Subcutaneous adipose tissue (tissue), 4 donors: Measurements from ENCODE around the gene ADAMTS3. TPM values are rescaled to one million over a fixed set of nuclear protein-coding genes. Genes with fewer than 3 reads are reported as not detected.

ENCODE experiments used
- total RNA-seq, 4 donors: library from RNA; depleted of rRNA; stranded (reverse); fragments of >200 nt; gene quantifications; one replicate each; pipeline ENCODE4 v1.1.0, GENCODE V29; 2016
- TF ChIP-seq, protein P1 (sequence below): fragments of 450-650 bp; IDR thresholded peaks from one replicate; pipeline ENCODE4 v1.5.1; 2016; ENCODE audit warnings: low read depth, mild to moderate bottlenecking, control low read depth, antibody characterized with exemption, moderate library complexity

Gene ADAMTS3
- total RNA-seq, 4 donors from 2014 or later = 1.3 to 4.4 (median 1.8) TPM

DNA sequence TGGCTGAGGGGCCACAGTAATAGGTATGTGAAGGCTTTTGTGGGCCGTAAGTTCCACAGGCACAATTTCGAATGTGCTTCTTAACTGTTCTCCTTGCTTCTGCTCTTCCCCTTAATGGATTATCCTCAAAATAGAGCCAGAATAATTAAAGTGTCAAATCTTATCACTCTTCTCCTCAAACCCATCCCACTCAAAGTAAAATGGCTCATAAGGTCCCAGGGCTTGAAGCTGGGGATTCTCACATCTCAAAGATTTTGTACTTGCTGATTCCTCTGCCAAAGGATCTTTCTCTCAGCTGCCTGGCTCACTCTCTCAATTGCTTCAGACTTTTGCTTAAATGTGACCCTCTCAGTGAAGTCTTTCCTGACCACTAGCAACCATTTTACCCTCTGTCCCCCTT lies 16.6 kb downstream of the ADAMTS3 start:
- TF ChIP-seq, protein P1, sequence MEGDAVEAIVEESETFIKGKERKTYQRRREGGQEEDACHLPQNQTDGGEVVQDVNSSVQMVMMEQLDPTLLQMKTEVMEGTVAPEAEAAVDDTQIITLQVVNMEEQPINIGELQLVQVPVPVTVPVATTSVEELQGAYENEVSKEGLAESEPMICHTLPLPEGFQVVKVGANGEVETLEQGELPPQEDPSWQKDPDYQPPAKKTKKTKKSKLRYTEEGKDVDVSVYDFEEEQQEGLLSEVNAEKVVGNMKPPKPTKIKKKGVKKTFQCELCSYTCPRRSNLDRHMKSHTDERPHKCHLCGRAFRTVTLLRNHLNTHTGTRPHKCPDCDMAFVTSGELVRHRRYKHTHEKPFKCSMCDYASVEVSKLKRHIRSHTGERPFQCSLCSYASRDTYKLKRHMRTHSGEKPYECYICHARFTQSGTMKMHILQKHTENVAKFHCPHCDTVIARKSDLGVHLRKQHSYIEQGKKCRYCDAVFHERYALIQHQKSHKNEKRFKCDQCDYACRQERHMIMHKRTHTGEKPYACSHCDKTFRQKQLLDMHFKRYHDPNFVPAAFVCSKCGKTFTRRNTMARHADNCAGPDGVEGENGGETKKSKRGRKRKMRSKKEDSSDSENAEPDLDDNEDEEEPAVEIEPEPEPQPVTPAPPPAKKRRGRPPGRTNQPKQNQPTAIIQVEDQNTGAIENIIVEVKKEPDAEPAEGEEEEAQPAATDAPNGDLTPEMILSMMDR = no peak

DNA sequence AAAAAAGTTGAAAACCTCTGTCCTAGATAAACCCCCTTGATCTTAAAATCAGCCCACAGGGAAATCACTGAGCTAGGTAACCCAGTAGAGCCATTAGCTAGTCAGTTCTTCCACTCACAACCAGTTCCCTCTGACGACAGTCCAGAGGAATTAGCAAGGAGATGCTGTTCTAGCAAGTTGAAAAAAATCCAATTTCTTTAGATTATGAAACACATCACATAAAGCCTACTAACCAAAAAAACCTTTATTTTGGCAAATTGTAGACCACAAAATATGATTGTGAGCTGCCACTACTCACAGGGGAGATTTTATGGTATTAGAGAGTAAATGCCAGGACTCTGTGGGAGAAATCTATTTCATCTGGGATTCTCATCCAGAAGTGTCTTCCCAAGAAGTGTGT lies 22.6 kb downstream of the ADAMTS3 start:
- TF ChIP-seq, protein P1 = no peak

DNA sequence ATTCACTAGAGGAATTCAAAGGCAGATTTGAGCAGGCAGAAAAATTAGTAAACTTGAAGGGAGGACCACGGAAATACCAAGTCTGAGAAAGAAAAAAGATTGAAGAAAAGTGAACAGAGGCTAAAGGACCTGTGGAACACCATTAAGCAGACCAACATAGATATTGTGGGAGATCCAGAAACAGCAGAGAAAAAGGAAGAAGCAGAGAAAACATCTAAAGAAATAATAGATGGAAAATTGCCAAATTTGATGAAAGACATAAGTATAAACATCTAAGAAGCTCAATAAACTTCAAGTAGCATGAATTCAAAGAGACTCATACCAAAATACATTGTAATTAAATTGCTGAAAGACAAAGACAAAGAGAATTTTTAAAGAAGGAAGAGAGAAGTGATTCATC lies 31.0 kb downstream of the ADAMTS3 start:
- TF ChIP-seq, protein P1 = no peak

DNA sequence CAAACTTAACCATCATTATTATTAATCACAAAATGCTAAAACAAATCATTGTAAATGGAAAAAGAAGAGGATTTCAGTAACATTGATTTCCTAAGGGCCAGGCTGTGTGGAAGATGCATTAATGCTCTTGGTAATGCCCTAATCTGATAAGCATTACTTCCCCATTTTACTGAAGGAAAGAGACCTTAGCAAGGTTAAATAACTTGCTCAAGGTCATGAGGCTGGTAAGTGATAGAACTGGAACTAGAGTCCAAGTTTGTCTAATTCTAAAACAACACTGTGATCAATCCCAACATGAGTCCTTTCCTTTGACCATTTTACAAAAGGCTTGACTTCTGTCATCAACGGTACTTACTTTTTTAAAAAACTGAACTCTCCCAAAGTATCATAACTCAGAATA lies 32.6 kb downstream of the ADAMTS3 start:
- TF ChIP-seq, protein P1 = no peak

DNA sequence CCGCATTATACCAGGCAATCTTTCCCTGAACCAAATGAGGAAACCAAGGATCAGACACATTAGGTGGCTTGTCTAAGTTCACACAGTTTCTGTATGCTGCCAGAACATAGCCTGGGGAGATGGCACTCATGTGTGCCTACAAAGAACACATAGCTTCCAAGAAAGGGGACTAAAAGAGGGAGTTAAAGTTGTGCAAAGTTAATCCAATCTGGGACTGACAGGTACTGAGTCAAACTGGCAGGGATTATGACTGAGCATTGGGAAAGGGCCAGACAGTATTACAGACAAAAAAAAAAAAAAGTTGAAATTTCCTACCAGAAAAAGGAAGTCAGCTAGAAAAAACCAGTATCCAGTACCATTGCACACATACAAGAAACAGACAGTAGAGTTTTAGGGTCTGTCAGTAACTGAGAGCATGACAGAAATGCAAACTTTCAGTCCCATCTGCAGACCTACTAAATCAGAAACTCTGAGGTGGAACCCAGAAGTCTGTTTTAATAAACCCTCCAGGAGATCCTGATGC lies 37.2 kb downstream of the ADAMTS3 start:
- TF ChIP-seq, protein P1 = no peak

DNA sequence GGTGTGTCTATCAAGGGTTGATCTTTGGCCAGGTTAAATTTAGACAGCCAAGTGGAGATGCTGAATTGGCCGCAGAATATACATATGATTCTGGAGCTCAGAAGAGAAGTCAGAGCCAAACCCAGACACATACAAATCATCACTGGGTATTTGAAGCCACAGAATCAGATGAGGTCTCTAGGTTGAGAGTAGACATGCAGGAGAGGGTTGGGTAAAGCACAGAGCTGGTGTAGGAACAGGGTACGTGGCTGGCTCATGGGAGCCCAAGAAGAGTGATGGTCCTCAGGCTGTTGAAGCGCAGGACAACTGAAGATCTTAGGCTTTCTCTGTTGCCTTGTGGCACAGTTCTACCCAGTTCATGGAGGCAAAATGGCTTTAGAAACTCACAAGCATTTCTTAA lies 37.7 kb downstream of the ADAMTS3 start:
- TF ChIP-seq, protein P1 = no peak

DNA sequence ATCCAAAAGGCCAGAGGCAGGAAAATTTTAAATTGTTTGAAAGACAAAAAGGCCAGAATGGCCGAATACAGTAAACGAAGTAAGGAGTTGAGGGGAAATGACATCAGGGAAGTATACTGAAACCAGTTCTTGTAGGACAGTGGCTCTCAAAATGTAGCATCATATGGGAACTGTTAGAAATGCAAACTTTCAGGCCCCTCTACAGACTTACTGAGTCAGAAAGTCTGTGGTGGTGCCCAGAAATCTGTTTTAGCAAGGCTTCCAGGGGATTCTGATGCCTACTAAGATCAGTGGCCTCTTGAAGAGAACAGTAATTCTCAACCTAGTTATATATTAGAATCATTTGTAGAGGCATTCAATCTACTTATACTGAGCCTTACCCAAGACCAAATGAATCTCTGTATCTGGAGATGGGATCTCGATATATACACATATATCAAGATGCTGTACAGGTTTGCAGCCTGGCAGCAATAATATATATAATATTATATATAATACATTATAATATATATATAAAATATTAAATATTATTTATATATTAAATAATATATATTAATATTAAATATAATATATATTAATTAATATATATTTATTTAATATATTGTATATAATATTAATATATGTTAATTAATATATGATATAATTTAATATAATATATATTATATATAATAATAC lies 39.7 kb downstream of the ADAMTS3 start:
- TF ChIP-seq, protein P1 = no peak
